HG02642 (cell line): ENCODE measurements around the gene HOXC10.

ENCODE experiments used
- ATAC-seq: cut with Tn5 transposase; IDR thresholded peaks from one replicate; pipeline ENCODE4 v1.9.1; 2021; ENCODE audit warnings: mild to moderate bottlenecking; ENCODE audit not compliant: unreplicated experiment, poor library complexity

The HOXC10 gene

GRCh38 chr12:53984901-53985691 is at the start of gene HOXC10:
Gene HOXC10 (plus strand): TSS chr12:53985146. CDS start chr12:53985260, 114 bp downstream.
- ATAC-seq = peak; percentile 69

GRCh38 chr12:53935383-53936341 is 49.3 kb upstream of the HOXC10 start:
- ATAC-seq = no peak

GRCh38 chr12:53937099-53937498 is 47.8 kb upstream of the HOXC10 start:
- no peak for ATAC-seq

GRCh38 chr12:53937596-53938325 is 47.2 kb upstream of the HOXC10 start:
- ATAC-seq = no peak

GRCh38 chr12:53938326-53939140 is 46.4 kb upstream of the HOXC10 start, which contains the start of gene HOXC13:
Gene HOXC13 (plus strand): TSS chr12:53938831. CDS start chr12:53938907, 76 bp downstream.
- no peak for ATAC-seq

GRCh38 chr12:53939141-53940108 is 45.5 kb upstream of the HOXC10 start:
- no peak for ATAC-seq

- ATAC-seq = no peak
Measured at GRCh38 chr12:53940443-53941014, 44.4 kb upstream of the HOXC10 start.

- ATAC-seq = no peak
Measured at GRCh38 chr12:53941187-53941586, 43.8 kb upstream of the HOXC10 start.

GRCh38 chr12:53941750-53942149 is 43.2 kb upstream of the HOXC10 start:
- no peak for ATAC-seq

GRCh38 chr12:53942467-53942997 is 42.4 kb upstream of the HOXC10 start:
- ATAC-seq = no peak

GRCh38 chr12:53944209-53944608 is 40.7 kb upstream of the HOXC10 start:
- ATAC-seq = no peak

GRCh38 chr12:53944907-53945847 is 39.8 kb upstream of the HOXC10 start:
- no peak for ATAC-seq

- ATAC-seq = no peak
Measured at GRCh38 chr12:53947743-53948142, 37.2 kb upstream of the HOXC10 start.

- ATAC-seq = no peak
Measured at GRCh38 chr12:53948650-53949593, 36.0 kb upstream of the HOXC10 start.

- no peak for ATAC-seq
Measured at GRCh38 chr12:53949631-53950436, 35.1 kb upstream of the HOXC10 start.
